Activated CD8-positive, alpha-beta memory T cell treated with anti-CD3 and anti-CD28 coated beads, Interleukin-2, amount 50 U/mL, for 48 hours (primary cell): ENCODE measurements around the gene C21orf58.

ENCODE experiments used
- DNase-seq: peaks from one replicate; pipeline ENCODE4 v3.0.0-alpha.2; 2020

Gene C21orf58

GRCh38 chr21:46289655-46290179 is 34.0 kb downstream of the C21orf58 start:
- DNase-seq = no peak

- no peak for DNase-seq
These were observed 36.1 kb downstream of the C21orf58 start for GRCh38 chr21:46287541-46287940.

- no peak for DNase-seq
These were observed 37.0 kb downstream of the C21orf58 start for GRCh38 chr21:46286648-46287002.

GRCh38 chr21:46285761-46286647 is 37.7 kb downstream of the C21orf58 start, which contains the start of gene YBEY:
Gene YBEY, plus strand, starts transcription at chr21:46286342. Its CDS starts 572 bp downstream, at chr21:46286914.
- DNase-seq = peak; percentile 93

- DNase-seq = no peak
These were observed 38.4 kb downstream of the C21orf58 start, which contains the start of gene MCM3AP for GRCh38 chr21:46285206-46285661. Gene MCM3AP, minus strand, starts transcription at chr21:46285611. Its CDS starts 325 bp downstream, at chr21:46285286.

- no peak for DNase-seq
These were observed 38.9 kb downstream of the C21orf58 start for GRCh38 chr21:46284733-46285132.

GRCh38 chr21:46284077-46284644 is 39.5 kb downstream of the C21orf58 start:
- no peak for DNase-seq

GRCh38 chr21:46274797-46275390 is 48.8 kb downstream of the C21orf58 start:
- no peak for DNase-seq

GRCh38 chr21:46273341-46273740 is 50.3 kb downstream of the C21orf58 start:
- DNase-seq = no peak

GRCh38 chr21:46269466-46269865 is 54.2 kb downstream of the C21orf58 start:
- no peak for DNase-seq

- no peak for DNase-seq
These were observed 55.3 kb downstream of the C21orf58 start for GRCh38 chr21:46268371-46268770.

GRCh38 chr21:46266946-46267345 is 56.7 kb downstream of the C21orf58 start:
- DNase-seq = no peak

GRCh38 chr21:46265736-46266525 is 57.7 kb downstream of the C21orf58 start:
- DNase-seq = no peak

GRCh38 chr21:46264690-46265144 is 59.0 kb downstream of the C21orf58 start:
- no peak for DNase-seq

GRCh38 chr21:46264046-46264689 is 59.5 kb downstream of the C21orf58 start:
- no peak for DNase-seq

GRCh38 chr21:46256501-46256994 is 67.1 kb downstream of the C21orf58 start:
- no peak for DNase-seq

GRCh38 chr21:46255758-46256337 is 67.8 kb downstream of the C21orf58 start:
- DNase-seq = no peak

- no peak for DNase-seq
These were observed 68.5 kb downstream of the C21orf58 start for GRCh38 chr21:46255166-46255565.

- no peak for DNase-seq
These were observed 69.3 kb downstream of the C21orf58 start for GRCh38 chr21:46254208-46254975.

- DNase-seq = no peak
These were observed 70.0 kb downstream of the C21orf58 start for GRCh38 chr21:46253610-46254124.
